GM08714 (cell line): ENCODE data around the gene MAPK12.
A peak's percentile ranks its signal among the peaks of the same experiment; 100 is the strongest.

Experiments
- H3K4me3 ChIP-seq: fragments of 200-500 bp; sonication (Bioruptor generic); 2 replicates; pipeline ENCODE4 v1.5.1; 2014; ENCODE audit warnings: mild to moderate bottlenecking, low read length, inconsistent platforms
- ZNF274 ChIP-seq: IDR thresholded peaks from 2 replicates; pipeline ENCODE4 v1.6.1; 2012; ENCODE audit warnings: mild to moderate bottlenecking, low read depth, low read length

MAPK12 gene

DNA sequence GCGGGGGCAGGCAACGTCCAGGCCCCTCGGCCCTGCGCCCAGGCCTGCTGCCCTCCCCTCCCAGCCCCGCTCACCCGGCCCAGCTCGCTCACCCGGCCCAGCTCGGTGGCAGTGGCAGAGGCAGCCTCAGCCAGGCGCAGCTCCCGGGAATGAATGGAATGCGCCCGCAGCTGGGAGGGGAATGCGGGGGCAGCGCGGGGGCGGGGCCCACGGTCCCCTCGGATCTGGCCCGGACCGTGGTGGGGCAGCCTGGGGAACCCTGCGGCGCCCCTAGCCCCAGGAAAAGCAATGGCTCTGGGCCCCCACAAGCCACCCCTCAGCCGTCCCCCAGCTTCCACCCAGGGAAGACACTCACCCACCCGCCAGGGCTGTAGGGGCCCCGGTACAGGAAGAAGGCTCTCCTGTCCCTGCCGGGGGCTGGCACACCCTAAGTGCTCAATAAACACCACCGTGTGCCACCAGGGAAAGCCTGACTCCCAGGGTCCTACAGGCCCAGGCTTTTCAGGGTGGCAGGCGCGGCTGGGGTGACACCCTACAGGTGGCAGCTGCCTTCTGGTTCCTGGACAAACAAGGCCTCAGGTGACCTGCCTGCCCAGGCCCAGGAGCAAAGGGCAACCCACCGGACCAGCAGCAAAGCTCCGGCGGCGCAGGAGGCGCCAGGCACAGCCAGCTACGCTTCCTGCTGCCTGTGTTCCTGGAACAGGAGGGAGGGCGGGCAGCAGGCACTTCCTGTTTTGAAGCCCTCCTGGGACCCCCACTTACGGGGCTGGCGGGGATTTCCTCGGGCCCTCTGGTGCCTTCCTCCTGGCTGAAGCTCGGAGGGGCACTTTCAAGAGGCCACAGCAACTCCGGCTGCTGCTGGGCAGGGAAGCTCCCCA lies 32.2 kb upstream of the MAPK12 start:
- H3K4me3 ChIP-seq, result peak overlapping the region; percentile 13; the same call in 1 of the 2 replicates
- TF ChIP-seq ZNF274, result no peak

DNA sequence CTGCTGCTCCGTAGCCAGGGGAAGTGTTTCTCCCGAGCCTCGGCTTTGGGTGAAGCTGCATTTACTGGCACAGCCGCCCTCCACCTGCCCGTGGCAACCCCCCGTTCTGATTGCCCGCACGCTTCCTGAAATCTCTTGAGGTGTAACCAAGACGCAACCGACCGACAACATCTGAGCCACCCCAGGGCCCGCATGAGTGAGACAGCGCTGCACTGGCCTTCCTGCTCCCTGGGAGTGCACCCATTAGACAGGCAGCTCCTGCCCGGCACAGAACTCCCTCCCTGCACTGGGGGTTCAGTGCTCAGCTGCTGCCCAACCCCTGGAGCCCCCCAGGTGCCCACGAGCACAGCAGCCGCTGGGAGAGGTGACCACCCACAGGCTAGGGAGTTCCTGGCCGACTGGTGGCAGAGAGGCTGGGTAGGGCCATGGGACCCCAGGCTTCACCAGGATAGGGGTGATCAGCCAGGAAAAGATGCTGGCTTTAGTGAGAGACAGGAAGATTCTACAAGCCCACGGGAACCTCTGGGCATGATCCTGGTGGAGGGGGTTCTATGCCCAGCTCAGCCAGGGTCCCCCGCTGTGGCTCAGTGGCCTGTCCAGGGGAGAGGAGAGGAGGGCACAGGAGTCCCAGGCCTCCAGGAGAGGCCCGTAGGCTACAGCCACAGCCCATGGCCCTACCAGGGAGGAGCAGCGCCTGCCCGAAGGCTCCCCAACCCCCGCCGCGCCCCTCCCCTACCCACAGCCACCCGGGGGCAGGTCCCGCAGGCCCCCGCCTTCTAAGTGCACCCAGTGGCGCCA lies 31.4 kb upstream of the MAPK12 start:
- H3K4me3 ChIP-seq, result no peak overlapping the region; the same call in 1 of the 2 replicates
- TF ChIP-seq ZNF274, result no peak

DNA sequence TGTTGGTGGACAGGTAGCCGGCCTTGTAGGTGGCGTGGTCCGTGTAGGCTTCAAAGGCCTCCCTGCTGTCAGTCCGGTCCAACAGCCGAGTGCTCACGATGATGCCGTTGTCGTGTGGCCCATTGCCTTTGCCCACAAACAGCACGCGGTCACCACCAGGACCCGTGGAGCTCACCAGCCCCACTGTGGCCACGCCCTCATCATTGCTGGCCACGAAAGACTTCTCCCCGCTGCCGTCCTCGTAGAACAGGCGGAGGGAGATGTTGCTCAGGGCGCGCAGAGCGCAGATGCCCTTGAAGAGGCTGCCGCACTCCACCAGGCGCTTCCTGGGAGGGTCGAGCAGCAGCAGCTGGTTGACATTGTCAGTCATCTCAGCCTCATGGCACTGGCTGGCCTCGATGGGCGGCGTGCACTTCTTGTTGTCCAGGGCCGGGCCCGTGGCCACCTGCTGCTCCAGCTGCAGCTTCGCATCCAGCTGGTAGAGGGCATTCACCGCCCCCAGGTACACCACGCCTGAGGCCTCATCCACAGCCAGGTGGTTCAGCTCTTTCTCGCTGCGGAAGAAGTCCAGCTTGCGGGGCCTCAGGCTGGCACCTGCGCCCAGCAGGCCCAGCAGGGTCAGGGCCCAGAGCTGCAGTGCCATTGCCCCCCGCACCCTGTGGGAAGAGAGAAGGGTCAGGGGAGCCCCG lies 28.6 kb upstream of the MAPK12 start:
- H3K4me3 ChIP-seq, result no peak overlapping the region
- TF ChIP-seq ZNF274, result no peak

DNA sequence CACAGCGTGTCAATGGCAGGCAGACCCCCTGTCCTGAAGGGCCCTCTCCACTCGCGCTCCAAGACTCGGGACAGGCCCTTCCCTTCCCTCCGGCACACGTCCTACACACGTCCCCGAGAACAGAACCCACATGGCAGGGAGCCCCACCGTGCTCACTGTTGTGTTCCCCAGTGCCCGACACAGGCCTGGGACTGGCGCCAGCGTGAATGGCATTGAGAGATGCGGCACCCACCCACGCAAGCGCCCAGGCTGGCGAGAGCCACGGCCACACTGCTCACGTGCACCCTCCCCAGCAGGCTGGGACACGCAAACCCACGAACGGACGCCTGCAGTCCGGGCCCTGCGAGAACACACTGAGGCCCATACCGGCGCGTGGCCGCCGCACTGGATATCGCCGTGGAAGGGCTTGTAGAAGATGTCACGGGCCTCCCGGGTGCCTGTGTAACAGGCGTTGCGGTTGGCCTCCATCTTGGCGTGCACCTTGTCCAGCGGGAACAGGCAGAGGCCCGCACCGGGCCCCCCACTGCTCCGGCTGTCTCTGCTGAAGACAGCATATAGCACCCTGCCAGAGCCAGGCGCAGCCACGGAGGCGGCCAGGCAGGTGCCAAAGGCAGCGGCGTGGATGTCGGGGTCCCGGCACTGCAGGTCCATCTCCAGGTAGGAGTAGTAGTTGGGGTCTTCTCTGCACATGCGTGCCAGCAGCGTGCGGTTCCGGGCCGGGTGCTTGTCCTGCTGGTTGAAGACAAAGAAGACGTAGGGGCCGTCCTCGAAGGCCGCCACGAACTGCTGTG lies 27.9 kb upstream of the MAPK12 start:
- TF ChIP-seq ZNF274, result no peak
- H3K4me3 ChIP-seq, result no peak overlapping the region

DNA sequence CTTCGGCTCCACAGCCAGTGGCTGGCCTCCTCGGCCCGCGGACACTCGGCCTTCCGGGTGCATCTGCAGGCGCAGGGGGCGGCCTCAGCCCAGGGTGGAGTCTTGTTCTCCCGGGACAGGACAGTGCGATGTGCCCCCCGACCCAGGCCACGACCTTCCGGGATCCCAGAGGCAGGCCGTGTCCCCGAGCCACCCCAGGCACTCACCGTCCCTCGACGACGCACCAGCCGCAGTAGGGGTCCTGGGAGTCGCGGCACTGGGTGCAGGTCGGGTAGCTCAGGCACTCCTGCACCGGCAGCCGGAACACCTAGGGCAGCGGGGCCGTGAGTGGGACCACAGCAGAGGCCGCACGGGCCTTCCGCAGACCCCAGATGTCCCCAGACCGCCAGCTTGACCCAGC lies 26.2 kb upstream of the MAPK12 start:
- no peak for TF ChIP-seq ZNF274

DNA sequence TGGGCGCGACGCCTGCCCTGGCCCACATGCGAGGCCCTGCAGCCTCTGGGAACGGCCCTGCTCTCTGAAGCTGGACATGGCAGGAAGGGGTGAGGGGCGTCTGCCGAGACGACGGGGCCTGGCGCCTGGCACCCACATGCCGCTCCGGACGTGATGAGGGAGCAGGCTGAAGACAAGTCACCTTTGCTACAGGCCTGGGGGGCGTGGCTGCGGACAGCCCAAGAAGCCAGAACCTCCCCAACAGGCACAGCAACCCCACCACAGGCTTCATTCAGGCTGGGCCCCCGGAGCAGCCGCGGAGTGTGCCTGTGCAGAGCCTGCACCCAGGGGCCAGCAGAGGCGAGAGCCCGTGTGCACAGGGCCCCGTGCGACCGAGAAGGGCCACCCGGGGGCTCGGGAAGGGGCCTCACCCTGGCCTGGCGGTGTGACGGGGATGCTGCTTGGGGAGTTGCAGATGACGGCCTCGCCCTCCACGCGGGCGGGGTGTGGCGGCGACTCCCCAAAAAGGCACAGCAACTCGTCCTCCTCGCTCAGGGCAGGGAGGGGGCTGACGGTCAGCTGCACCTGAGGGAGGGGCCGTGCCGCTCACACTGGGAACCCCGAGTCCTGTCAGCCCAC lies 25.3 kb upstream of the MAPK12 start:
- no peak overlapping the region for H3K4me3 ChIP-seq
- TF ChIP-seq ZNF274, result no peak

More for the DNA sequence above, 26.2 kb upstream of the MAPK12 start:
- H3K4me3 ChIP-seq, result no peak overlapping the region

DNA sequence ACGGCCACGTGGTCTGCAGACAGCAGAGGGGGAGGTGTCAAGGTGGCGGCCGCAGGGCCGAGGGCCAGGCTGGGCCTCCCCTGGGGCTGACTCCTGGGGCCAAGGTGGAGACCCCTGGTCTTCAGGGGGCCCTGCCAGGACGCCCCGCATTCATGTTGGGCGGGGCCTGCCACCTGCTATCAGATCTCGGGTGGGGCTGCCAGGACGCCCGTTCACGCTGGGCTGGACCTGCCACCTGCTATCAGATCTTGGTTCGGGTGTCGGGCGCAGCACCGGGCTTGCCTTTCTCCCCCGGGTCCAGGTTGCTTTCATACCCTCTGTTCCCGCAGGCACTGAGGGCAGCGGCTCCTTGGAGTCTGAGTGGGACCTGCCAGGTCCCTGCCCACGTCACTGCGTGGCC lies 24.8 kb upstream of the MAPK12 start:
- no peak for TF ChIP-seq ZNF274

DNA sequence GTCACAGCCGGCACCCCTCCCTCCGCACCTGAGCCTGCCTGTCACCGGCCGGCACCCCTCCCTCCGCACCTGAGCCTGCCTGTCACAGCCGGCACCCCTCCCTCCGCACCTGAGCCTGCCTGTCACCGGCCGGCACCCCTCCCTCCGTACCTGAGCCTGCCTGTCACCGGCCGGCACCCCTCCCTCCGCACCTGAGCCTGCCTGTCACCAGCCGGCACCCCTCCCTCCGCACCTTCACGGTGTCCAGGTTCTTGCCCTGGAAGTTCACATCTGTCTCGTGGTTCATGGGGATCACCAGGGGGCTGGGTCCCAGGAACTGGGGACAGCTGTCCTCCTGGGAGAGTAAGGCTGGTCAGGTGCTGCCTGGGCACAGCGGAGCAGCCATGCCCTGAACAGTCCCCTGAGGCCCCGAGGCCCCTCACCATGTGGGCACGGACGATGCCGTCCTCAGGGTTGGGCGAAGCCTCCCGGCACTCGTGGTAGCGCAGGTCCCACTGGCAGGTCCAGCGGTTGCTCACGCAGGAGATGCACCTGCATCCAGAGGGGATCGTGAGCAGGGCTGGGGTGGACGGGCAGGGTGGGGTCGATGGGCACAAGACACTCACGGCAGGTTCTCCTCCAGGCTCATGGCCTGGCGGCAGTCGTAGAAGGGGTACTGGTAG lies 24.2 kb upstream of the MAPK12 start:
- H3K4me3 ChIP-seq, result no peak overlapping the region
- no peak for TF ChIP-seq ZNF274

More for the DNA sequence above, 24.8 kb upstream of the MAPK12 start:
- H3K4me3 ChIP-seq, result no peak overlapping the region

DNA sequence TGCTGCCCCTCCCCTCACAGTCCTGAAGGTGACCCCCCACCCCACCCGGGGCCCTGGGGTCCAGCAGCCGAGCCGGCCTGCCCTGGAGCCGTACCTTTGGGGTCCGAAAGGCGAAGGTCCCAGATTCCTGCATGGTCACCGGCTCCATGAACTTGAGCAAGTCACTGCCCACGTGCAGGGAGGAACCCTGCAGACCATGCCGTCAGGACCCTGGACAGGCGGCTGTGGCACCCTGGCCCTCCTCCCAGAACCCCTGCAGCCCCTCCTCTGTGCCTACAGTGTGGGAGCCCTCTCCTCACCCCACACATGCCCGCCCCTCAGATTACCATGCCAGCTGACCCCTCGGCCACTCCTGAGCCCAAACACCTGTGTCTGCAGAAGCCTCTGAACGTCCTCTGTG lies 23.0 kb upstream of the MAPK12 start:
- no peak for TF ChIP-seq ZNF274
- no peak overlapping the region for H3K4me3 ChIP-seq

DNA sequence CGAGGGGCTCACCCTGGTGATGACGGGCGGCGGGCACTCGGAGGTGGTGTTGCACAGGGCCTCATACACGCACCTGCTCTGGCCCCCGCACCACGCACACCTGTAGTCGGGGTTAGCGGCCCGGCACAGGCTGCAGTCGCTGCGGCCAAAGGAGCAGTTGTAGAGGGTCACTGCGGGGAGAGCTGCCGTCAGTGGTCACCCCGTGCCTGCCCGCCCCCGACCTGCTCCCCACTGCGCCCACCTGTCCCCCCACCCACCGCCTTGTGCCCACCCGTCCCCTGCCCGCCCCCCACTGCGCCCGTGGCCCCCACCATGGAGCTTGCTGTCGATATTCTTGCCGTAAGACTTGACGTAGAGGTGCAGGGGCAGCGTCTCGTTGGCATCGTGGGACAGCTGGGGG lies 22.3 kb upstream of the MAPK12 start:
- H3K4me3 ChIP-seq, result no peak overlapping the region
- TF ChIP-seq ZNF274, result no peak

DNA sequence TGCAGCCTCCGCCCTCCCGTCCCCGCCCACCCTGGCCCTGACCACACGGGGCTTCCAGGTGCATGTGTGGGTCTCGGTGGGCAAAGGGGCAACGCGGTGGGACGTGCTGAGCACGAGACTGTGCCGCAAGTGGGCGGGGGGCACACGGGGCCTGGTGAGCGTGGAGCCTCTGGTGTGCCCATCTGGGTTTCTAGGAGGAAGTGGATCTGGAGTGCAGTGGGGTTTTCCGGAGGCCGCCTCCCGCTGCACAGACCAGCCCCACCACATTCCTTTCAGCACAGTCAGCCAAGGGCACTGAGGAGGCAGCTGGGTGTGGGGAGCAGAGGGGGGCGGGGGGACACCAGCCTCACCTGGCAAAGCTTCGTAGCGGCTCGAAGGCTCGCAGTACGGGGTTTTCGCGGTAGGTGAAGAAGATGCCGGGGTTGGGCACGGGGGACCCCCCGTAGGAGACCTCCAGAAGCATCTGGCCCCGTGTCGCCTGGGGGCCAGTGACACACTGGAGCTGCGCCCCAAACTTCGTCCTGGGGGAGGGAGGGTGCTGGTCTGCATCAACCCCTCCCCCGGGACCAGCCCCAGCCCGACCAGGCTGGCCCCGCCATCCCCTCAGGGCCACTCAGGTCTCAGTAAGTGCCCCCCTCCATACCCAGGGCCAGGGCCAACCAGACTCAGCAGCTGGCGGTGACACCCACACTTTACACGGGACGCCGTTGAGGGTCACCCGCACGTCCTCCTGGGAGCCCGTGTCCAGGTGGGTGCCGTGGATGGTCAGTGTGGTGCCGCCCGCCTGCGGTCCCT lies 21.1 kb upstream of the MAPK12 start:
- TF ChIP-seq ZNF274, result no peak
- H3K4me3 ChIP-seq, result no peak overlapping the region

DNA sequence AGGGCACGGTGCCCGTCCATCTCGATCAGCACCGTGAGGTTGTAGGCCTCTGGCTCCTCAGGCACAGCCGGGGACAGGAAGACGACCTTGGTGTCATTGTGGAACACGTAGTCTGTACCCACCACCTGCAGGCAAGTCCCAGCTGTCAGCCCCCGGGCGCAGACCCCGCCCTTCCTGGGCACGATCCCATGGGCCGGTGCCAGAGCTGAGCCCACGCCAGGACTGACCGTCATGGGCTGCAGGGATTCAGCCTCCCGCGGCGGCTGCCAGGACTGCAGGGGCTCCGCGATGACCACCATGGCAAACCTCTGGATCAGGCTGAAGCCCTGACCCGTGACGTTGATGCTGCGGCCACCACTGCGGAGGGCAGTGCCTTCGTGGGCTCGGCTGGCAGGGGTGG lies 20.5 kb upstream of the MAPK12 start:
- no peak for TF ChIP-seq ZNF274
- H3K4me3 ChIP-seq, result no peak overlapping the region
